ENCODE measurements around the gene RAB5IF.
"Not testable (repeated sequence)": the region's sequence is repeated elsewhere in the genome, so short reads cannot be mapped to it uniquely, and the experiment has no call there.

Gene RAB5IF, protein sequence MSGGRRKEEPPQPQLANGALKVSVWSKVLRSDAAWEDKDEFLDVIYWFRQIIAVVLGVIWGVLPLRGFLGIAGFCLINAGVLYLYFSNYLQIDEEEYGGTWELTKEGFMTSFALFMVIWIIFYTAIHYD

DNA sequence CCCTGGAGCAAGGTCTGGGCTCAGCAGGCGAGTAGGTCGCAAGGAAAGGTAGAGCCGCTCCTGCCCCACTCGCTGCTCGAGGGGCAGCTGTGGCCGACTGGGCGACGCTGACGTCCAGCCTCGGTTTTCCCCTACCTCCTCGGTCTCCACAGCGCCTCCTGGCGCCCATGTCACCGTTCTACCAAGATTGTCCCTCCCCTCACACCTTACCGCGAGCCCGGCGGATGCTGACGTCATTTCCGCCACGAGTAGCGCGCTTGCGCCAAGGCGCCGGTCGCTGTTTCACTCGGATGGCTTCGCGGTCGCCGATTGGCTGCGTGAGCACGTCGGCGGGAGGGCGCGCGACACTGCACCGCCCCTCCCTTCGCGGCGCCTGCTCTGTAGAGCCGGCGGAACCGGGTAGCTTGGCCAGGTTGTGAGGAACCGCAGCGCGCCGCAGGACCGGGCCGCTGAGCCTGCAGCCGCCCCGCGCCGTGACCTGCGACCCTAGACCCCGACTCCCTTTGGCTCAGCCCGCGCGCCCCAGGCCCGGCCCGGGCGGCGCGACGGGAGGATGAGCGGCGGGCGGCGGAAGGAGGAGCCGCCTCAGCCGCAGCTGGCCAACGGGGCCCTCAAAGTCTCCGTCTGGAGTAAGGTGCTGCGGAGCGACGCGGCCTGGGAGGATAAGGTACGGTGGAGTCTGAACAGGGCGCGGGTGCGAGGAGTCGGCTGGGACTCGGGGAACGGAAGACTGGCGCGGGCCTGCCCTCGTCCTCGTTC is at the start of gene RAB5IF:
Gene RAB5IF (plus strand): TSS at position 381 of the 759 bp plus-strand sequence. CDS start 173 bp downstream, at position 554.
- in situ Hi-C loops (cut with MboI; ENCODE audit: low sequenced_read_pairs), result no loop called here
- no peaks in the 10 kb centered on the region for H3K27me3 ChIP-seq (ENCODE audit: low read depth)
- DNase-seq (ENCODE audit: low spot score in 2 of 2), result peak; percentile 97 to 99
- H3K4me1 ChIP-seq, result peaks cover 5% of the 10 kb centered on the region
- H3K9me3 ChIP-seq, result no peaks in the 10 kb centered on the region
- H3K4me3 ChIP-seq, result peak within 1 kb of the TSS; percentile 97
- H3K36me3 ChIP-seq (replicated peaks), result peaks cover 35% of the 10 kb centered on the region

DNA sequence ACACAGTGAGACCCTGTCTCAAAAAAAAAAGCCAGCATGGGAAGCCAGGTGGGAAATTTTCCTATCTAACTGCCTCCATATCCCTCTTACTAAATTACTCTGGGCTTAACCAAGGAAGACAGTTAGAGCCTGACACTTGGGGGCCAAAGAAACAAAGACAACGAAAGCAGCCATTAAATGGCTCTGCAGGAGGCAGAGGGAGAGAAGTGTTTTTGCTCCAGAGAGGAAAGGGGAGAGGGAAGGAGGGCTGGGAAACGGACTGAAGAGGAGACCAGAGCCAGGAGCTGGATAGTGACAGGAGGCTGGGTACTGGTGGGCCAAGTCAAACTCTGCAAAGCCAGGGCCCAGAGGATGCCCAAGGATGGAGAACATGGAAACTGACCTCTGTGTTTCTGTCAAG is 42.9 kb upstream of the RAB5IF start:
- Histone ChIP-seq H3K36me3 (replicated peaks) (no peaks in the 10 kb centered on the region), H3K4me1 (no peaks in the 10 kb centered on the region), H3K4me3 (no peak overlapping the region), H3K9me3 (no peaks in the 10 kb centered on the region; the same call in 1 of the 2 replicates), H3K27me3 (ENCODE audit: low read depth) (no peaks in the 10 kb centered on the region)
- DNase-seq (ENCODE audit: low spot score in 2 of 2), result no peak
- in situ Hi-C loops (cut with MboI; ENCODE audit: low sequenced_read_pairs), result no loop called here

DNA sequence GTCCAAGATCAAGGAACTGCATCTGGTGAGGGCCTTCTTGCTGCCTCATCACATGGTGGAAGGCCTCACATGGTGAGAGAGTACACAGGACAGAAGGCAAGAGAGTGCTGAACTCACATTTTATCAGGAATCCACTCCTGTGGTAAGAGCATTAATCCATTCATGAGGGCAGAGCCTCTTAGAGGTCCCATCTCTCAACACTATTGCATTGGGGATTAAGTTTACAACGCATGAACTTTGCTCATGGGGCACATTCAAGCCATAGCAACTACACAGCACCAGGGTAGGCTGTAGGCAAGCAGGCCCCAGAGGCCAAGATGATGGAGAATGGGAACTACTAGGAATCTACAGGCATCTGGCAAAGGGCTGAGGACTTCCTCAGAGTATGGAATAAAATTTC is 42.2 kb upstream of the RAB5IF start:
- in situ Hi-C loops (cut with MboI; ENCODE audit: low sequenced_read_pairs), result no loop called here
- DNase-seq (ENCODE audit: low spot score in 2 of 2), result no peak
- H3K4me3 ChIP-seq, result no peak overlapping the region

DNA sequence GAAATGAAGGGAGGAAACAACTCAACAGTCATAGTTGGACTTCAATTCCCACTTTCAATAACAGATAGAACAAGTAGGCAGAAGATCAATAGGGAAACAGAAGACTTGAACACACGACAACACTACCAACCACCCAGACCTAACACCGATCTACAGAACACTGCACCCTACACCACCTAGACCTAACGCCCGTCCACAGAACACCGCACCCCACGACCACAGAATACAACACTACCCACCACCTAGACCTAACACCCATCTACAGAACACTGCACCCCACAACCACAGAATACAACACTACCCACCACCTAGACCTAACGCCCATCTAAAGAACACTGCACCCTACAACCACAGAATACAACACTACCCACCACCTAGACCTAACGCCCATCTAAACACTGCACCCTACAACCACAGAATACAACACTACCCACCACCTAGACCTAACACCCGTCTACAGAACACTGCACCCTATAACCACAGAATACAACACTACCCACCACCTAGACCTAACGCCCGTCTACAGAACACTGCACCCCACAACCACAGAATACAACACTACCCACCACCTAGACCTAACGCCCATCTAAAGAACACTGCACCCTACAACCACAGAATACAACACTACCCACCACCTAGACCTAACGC is 41.4 kb upstream of the RAB5IF start:
- in situ Hi-C loops (cut with MboI; ENCODE audit: low sequenced_read_pairs), result not testable (repeated sequence)

More for the DNA sequence above, 42.2 kb upstream of the RAB5IF start:
- Histone ChIP-seq H3K27me3 (ENCODE audit: low read depth) (no peaks in the 10 kb centered on the region), H3K36me3 (replicated peaks) (no peaks in the 10 kb centered on the region), H3K4me1 (no peaks in the 10 kb centered on the region), H3K9me3 (no peaks in the 10 kb centered on the region; the same call in 1 of the 2 replicates)

DNA sequence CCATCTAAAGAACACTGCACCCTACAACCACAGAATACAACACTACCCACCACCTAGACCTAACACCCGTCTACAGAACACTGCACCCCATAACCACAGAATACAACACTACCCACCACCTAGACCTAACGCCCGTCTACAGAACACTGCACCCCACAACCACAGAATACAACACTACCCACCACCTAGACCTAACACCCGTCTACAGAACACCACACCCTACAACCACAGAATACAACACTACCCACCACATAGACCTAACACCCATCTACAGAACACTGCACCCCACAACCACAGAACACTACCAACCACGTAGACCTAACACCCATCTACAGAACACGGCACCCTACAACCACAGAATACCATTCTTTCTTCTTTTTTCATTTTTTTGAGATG is 40.9 kb upstream of the RAB5IF start:
- DNase-seq (ENCODE audit: low spot score in 2 of 2); H3K36me3 ChIP-seq (replicated peaks); in situ Hi-C loops (cut with MboI; ENCODE audit: low sequenced_read_pairs); H3K27me3 ChIP-seq (ENCODE audit: low read depth); H3K9me3 ChIP-seq; H3K4me3 ChIP-seq; H3K4me1 ChIP-seq: not testable (repeated sequence)

More for the DNA sequence above, 41.4 kb upstream of the RAB5IF start:
- H3K4me3 ChIP-seq; H3K27me3 ChIP-seq (ENCODE audit: low read depth); H3K4me1 ChIP-seq; H3K36me3 ChIP-seq (replicated peaks); DNase-seq (ENCODE audit: low spot score in 2 of 2); H3K9me3 ChIP-seq: not testable (repeated sequence)

DNA sequence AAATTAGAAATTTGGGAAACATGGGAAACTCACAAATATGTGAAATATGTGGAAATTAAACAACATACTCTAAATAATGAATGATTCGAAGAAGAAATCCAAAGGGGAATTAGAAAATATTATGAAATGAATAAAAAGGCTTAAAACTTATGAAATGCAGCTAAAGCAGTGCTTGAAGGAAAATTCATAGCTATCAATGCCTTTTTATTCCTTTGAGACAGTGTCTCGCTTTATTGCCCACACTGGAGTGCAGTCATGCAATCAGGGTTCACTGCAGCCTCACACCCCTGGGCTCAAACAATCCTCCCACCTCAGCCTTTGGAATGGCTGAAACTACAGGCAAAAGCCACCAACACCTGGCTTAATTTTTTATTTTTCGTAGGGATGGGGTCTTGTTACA is 40.1 kb upstream of the RAB5IF start:
- no peak overlapping the region for H3K4me3 ChIP-seq
- in situ Hi-C loops (cut with MboI; ENCODE audit: low sequenced_read_pairs), result no loop called here
- no peaks in the 10 kb centered on the region; the same call in 1 of the 2 replicates for H3K9me3 ChIP-seq
- H3K4me1 ChIP-seq, result no peaks in the 10 kb centered on the region
- DNase-seq (ENCODE audit: low spot score in 2 of 2), result no peak
- no peaks in the 10 kb centered on the region for H3K27me3 ChIP-seq (ENCODE audit: low read depth)
- no peaks in the 10 kb centered on the region for H3K36me3 ChIP-seq (replicated peaks)

DNA sequence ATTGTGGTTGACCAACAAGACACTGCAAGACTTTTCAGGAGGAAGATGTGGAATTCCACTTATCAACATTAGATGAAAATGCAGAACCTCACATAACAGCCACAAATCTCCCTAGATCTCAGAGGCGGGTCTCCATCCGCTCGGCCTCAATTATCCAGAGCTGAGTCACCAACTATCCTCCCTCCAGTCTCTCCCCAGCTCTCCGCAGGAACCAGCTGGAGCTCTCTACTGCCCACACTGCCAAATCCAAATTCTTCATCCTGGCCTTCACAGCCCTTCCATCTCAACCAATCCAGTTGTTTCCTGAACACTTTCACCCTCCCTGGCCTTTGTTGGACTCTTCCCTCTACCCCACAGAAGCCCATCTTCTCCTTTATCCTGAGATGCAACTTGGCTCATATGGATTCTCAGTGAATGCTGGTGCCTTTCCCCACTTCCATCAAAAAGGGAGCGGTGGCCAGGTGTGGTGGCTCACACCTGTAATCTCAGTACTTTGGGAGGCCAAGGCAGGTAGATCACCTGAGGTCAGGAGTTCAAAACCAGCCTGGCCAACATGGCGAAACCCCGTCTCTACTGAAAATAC is 35.6 kb upstream of the RAB5IF start:
- Histone ChIP-seq H3K4me1 (peaks cover 19% of the 10 kb centered on the region), H3K36me3 (replicated peaks) (no peaks in the 10 kb centered on the region), H3K27me3 (ENCODE audit: low read depth) (no peaks in the 10 kb centered on the region), H3K9me3 (no peaks in the 10 kb centered on the region; the same call in 1 of the 2 replicates), H3K4me3 (no peak overlapping the region)
- in situ Hi-C loops (cut with MboI; ENCODE audit: low sequenced_read_pairs), result no loop called here
- DNase-seq (ENCODE audit: low spot score in 2 of 2), result no peak

DNA sequence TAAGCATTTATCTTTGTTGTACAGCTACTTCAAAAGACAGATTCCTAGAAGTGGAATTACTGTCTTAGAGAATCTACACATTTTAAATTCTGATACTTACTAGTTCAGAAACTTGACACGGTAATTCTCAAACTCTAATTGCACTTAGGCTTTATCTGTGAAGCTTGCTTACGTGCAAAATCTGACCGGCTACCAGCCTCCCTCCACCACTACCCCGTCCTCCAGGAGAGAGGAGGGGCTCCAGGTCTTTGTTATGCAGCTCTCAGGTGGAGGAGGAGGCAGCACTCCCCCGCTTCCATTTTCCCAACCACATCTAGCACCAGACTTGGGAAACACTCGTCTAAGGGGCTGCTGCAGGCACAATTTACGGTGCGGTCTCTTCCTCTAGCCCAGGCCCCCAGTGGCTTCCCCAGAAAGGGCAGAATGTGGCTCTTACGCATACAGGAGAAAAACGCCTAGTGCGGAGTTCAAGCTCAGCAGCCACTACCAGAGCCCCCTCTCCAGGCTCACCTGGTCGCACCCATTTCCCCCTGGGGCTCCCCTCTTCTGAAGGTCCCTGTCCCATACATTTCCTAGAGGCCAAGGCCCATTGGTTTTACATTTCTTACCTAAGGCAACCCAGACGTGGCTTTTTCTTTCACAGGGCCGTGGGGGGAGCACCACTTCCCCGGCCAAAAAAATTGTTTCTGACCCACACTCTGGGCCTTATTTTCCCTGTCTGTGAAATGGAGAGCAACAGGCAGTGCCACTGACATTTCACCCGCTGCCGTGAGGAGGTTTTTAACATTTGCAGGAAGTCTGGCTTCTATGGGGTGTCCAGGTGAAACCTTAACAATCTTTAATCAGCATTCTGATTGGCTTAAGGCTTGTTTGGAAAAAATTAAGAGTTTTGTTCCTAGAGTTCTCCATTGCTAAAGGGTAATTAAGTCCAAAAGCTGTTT is 33.7 kb upstream of the RAB5IF start:
- Histone ChIP-seq H3K4me1 (peaks cover 24% of the 10 kb centered on the region), H3K9me3 (no peaks in the 10 kb centered on the region), H3K27me3 (ENCODE audit: low read depth) (no peaks in the 10 kb centered on the region), H3K4me3 (peak overlapping the region; percentile 64), H3K36me3 (replicated peaks) (no peaks in the 10 kb centered on the region; the same call in 1 of the 2 replicates)
- in situ Hi-C loops (cut with MboI; ENCODE audit: low sequenced_read_pairs), result no loop called here
- peak; percentile 71 to 81 for DNase-seq (ENCODE audit: low spot score in 2 of 2)

DNA sequence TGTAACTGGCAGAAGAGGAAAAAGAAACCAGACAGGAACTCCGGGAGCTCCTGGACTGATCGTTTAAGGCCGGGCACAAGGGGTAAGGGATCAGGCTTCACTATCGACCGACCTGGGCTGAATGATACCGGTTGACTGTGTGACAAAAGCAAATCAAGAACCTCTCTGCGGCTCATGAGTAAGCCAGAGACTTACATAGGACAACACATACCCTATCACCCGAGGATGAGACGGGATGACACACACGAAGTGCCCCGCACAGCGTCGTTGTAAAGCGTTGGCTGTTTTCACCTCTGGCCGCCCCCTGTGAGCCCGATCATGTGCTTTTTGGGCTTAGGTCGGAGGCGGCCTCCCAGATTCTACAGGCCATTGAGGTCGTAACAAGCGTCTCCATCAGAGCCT is 32.9 kb upstream of the RAB5IF start:
- H3K27me3 ChIP-seq (ENCODE audit: low read depth), result no peaks in the 10 kb centered on the region
- peak; percentile 19 to 48 for DNase-seq (ENCODE audit: low spot score in 2 of 2)
- in situ Hi-C loops (cut with MboI; ENCODE audit: low sequenced_read_pairs), result no loop called here

DNA sequence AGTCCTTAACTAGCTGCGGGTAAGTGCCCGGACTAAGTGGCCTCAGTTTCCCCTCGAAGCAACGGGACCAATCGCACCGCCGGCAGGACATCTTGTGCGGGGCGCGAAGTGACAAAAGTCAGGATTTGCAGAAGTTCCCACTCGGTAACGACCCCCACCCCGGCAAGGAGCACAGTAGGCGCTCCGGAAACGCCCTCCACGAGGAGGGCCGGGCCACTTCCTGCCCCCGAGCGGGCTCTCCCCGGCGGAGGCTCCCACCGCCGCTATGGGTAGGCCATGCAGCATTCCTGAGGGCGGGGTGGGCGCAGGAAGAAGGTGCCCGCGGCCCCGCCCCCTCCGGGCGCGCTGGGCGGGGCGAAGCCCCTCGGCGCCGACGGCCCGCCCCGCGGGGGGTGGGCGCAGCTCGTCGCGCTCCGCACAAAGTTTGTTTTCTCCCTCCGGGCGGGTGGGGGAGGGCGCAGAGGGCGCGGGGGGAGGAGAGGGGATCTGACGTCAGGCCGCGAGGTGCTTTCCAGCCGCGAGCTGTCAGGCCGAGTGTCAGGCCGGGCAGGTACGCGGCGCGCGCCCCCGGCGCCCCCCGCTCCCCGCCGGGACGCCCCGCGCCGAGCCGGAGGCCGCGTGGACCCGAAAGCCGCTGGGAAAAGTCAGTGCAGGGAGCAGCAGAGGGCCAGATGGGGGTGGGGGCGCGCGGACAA is 32.3 kb upstream of the RAB5IF start, which contains the start of gene TGIF2:
Gene TGIF2 (plus strand): TSS at position 495 of the 695 bp plus-strand sequence. CDS start 5,178 bp downstream, outside the sequence.
- peaks cover 24% of the 10 kb centered on the region for H3K4me1 ChIP-seq
- H3K4me3 ChIP-seq, result peak within 1 kb of the TSS; percentile 88
- no peaks in the 10 kb centered on the region for H3K9me3 ChIP-seq
- H3K36me3 ChIP-seq (replicated peaks), result peaks cover under 1% of the 10 kb centered on the region
- in situ Hi-C loops (cut with MboI; ENCODE audit: low sequenced_read_pairs), result no loop called here
- DNase-seq (ENCODE audit: low spot score in 2 of 2), result peak; percentile 87 to 93
- no peaks in the 10 kb centered on the region for H3K27me3 ChIP-seq (ENCODE audit: low read depth)

More for the DNA sequence above, 32.9 kb upstream of the RAB5IF start:
- Histone ChIP-seq H3K4me3 (peak overlapping the region; percentile 64), H3K9me3 (no peaks in the 10 kb centered on the region), H3K4me1 (peaks cover 24% of the 10 kb centered on the region), H3K36me3 (replicated peaks) (no peaks in the 10 kb centered on the region; the same call in 1 of the 2 replicates)

DNA sequence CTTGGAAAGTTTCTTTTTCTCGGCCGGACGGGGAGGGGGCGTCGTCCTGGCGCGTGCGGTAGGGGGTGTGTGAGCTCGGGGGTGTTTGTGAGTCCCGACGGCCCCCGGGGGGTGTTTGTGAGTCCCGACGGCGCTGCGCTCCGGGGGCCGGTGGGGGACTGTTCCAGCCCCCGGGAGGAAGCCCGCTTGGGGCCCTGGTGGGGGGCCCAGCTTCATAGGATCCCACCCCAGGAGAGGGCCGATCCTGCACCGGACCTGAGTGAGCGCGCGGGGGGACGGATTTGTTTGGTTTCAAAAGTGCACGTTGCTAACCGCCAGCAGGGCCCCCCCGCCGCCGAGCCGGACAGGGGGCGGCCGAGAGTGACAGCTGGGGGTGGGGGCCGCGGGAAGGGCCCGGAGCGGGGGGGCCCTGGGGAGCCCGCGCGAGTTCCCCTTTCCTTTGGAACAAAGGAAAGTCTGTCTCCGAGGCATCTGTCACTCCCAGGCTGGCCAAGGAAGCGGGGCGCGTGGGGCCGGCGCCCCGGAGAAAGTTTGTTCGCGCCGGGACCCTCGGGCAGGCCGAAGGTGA is 31.7 kb upstream of the RAB5IF start:
- H3K9me3 ChIP-seq, result no peaks in the 10 kb centered on the region
- peaks cover 24% of the 10 kb centered on the region for H3K4me1 ChIP-seq
- DNase-seq (ENCODE audit: low spot score in 2 of 2), result peak in 1 of 2 experiments; percentile 21
- H3K36me3 ChIP-seq (replicated peaks), result peaks cover 6% of the 10 kb centered on the region
- in situ Hi-C loops (cut with MboI; ENCODE audit: low sequenced_read_pairs), result no loop called here
- H3K4me3 ChIP-seq, result peak overlapping the region; percentile 88
- no peaks in the 10 kb centered on the region for H3K27me3 ChIP-seq (ENCODE audit: low read depth)

Measured in HAP-1 (cell line).